OCI-LY7 (cell line): Measurements from ENCODE around the gene PLEKHG7. TPM values are rescaled to one million over a fixed set of nuclear protein-coding genes. Genes with fewer than 3 reads are reported as not detected.

Experiments
- BruUV-seq: library from RNA; stranded (reverse); fragments of 400-500 nt; replicated peaks from 2 replicates; lab custom pipeline; 2021; lab: Mats Ljungman, UMichigan
- CTCF ChIA-PET: fragments of 300-600 bp; sonication (Branson Sonifier 250); formaldehyde crosslinking; loops from one replicate; lab custom pipeline; 2022; ENCODE audit warnings: antibody characterized with exemption; ENCODE audit not compliant: unreplicated experiment; lab: Charles Lee
- POLR2A ChIA-PET: fragments of 300-600 bp; sonication (Branson Sonifier 250); formaldehyde crosslinking; loops from one replicate; lab custom pipeline; 2022; ENCODE audit warnings: antibody characterized with exemption; lab: Charles Lee
- DNase-seq: peaks from one replicate; pipeline ENCODE4 v3.0.0-alpha.2; 2015; ENCODE audit warnings: low spot score
- H2AFZ ChIP-seq: fragments of 200-600 bp; sonication (generic), shearing (Covaris generic); 2 replicates; pipeline ENCODE4 v1.6.1; 2014; ENCODE audit warnings: mild to moderate bottlenecking, antibody characterized with exemption, low read length, moderate library complexity
- H3K27ac ChIP-seq: fragments of 200-600 bp; sonication (generic); 2 replicates; pipeline ENCODE4 v1.5.1; 2014; ENCODE audit warnings: mixed run types, low read depth, mild to moderate bottlenecking, moderate library complexity, low read length, inconsistent platforms; ENCODE audit not compliant: poor library complexity, severe bottlenecking
- H3K36me3 ChIP-seq: fragments of 200-600 bp; sonication (generic); 2 replicates; pipeline ENCODE4 v1.6.1; 2014; ENCODE audit warnings: mild to moderate bottlenecking, antibody characterized with exemption, low read length, moderate library complexity, mixed read lengths; ENCODE audit not compliant: insufficient read depth
- H3K4me1 ChIP-seq: fragments of 200-600 bp; sonication (generic); 2 replicates; pipeline ENCODE4 v1.5.1; 2014; ENCODE audit warnings: mild to moderate bottlenecking, low read length; ENCODE audit not compliant: insufficient read depth, poor library complexity, severe bottlenecking
- H3K4me2 ChIP-seq: fragments of 200-600 bp; sonication (generic); 2 replicates; pipeline ENCODE4 v1.6.1; 2014; ENCODE audit warnings: mild to moderate bottlenecking, low read length
- H3K4me3 ChIP-seq: fragments of 200-600 bp; sonication (generic); 2 replicates; pipeline ENCODE4 v1.5.1; 2014; ENCODE audit warnings: mild to moderate bottlenecking, low read depth, low read length; ENCODE audit not compliant: poor library complexity, severe bottlenecking
- H3K79me2 ChIP-seq: fragments of 200-600 bp; sonication (generic); 2 replicates; pipeline ENCODE4 v1.6.1; 2016; ENCODE audit warnings: low read depth, mild to moderate bottlenecking, low read length, moderate library complexity, mixed read lengths; ENCODE audit not compliant: insufficient read depth
- H3K9me2 ChIP-seq: fragments of 200-600 bp; sonication (generic); 2 replicates; pipeline ENCODE4 v1.6.1; 2016; ENCODE audit warnings: mild to moderate bottlenecking, low read length, mixed read lengths; ENCODE audit not compliant: insufficient read depth
- H3K9me3 ChIP-seq: fragments of 200-600 bp; sonication (generic); 2 replicates; pipeline ENCODE4 v1.6.1; 2014; ENCODE audit warnings: mild to moderate bottlenecking, mixed run types, low read length, mixed read lengths
- H4K20me1 ChIP-seq: fragments of 200-600 bp; sonication (generic); 2 replicates; pipeline ENCODE4 v1.6.1; 2014; ENCODE audit warnings: mild to moderate bottlenecking, antibody characterized with exemption, low read length, moderate library complexity, mixed read lengths; ENCODE audit not compliant: insufficient read depth
- EZH2phosphoT487 ChIP-seq: fragments of 200-600 bp; sonication (generic); IDR thresholded peaks from 2 replicates; pipeline ENCODE4 v1.6.1; 2018; ENCODE audit warnings: low read depth, borderline replicate concordance, mild to moderate bottlenecking, mixed run types, antibody characterized with exemption, low read length, moderate library complexity, mixed read lengths
- intact Hi-C: fragments of 100-400 bp; cut with micrococcal nuclease; formaldehyde crosslinking; loops from one replicate; pipeline ENCODE4 v1.10.0; 2022; ENCODE audit not compliant: unreplicated experiment
- total RNA-seq, 2 experiments: library from RNA; depleted of rRNA in 1 of 2; stranded (reverse); fragments of >200 nt in 1 of 2; shearing (Covaris generic) in 1 of 2; gene quantifications; 2 replicates each; pipeline ENCODE4 v1.2.3, GENCODE V29; 2014 to 2022
- TF ChIP-seq, protein P1 (sequence below): fragments of 200-600 bp; sonication (generic); conservative IDR thresholded peaks from 2 replicates; pipeline ENCODE4 v1.5.1; 2014; ENCODE audit warnings: mild to moderate bottlenecking, antibody characterized with exemption, low read length, moderate library complexity, mixed read lengths

The PLEKHG7 gene
- total RNA-seq, 2 experiments from 2014 or later, result 0.29 TPM; not detected in 1

DNA sequence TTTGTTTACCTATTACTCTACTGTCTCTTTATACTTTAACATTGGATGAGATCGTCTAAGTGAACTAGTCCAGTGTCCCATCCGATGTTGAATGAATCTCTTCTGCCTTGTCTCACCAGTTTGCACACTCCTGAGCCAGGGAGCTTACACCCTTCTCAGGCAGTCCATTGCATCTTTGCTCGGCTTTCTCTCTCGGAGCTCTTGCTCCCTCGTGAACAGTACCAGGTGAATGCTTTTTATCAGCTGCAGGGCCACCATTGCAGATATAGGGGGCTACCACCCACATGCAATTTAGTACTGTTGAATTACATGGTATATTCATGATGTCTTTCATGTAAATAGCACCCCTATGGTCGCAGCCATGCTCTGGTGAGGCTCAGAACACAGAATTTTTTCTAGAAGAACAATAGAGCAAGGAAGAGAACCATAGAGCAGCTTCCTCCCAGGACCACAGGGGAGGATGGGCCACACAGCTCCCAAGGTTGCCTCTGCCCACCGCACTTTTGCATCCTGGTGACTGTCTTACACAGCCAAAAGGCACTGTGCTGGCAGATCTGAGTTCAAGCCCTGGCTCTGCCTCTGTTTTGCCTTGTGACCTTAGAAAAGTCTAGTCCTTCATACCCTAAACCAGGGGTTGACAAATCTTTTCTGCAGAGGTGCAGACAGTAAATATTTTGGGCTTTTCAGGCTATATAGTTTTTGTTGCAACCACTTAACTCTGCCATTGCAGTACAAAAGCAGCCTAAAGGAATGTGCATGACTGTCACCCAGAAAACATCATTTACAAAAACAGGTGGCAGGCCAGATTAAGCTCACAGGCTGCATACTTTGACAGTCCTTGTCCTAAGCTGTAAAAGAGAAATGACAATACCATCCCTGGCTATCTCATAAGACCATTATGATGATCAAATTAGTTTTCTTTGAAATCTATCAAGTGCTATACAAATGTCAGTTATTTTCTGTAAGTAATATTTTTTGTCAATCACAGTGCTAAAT lies 35.4 kb downstream of the PLEKHG7 start:
- BruUV-seq, result no TSS peak
- H3K9me2 ChIP-seq, result no peaks in the 10 kb centered on the region

DNA sequence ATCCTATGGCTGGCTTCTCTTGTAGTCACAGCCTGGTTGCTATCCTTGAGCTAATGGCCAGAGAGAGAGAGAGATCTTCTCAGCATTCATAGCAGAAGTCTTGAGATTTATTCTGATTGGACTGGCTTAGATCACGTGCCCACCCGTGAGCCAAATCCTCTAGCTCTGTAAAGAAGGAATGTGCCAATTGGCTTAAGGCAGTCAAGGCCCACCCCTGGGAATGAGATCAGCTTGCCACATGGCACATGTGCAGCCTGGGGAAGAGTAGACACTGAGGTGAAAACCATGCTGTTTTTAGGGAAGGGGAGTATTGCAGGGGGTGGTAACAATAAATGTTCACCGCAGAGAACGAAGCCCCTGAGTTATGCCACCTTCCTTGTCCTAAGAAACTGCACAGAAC lies 36.3 kb downstream of the PLEKHG7 start:
- Histone ChIP-seq H3K4me2 (no peak overlapping the region), H3K79me2 (no peaks in the 10 kb centered on the region), H3K36me3 (no peaks in the 10 kb centered on the region), H2AFZ (no peak overlapping the region; the same call in 1 of the 2 replicates), H3K9me2 (no peaks in the 10 kb centered on the region), H4K20me1 (no peaks in the 10 kb centered on the region), H3K9me3 (no peaks in the 10 kb centered on the region), H3K4me3 (no peak overlapping the region), H3K27ac (no peak overlapping the region), H3K4me1 (no peaks in the 10 kb centered on the region)
- intact Hi-C loops, result no loop called here
- no peak for TF ChIP-seq EZH2phosphoT487
- TF ChIP-seq, protein P1, sequence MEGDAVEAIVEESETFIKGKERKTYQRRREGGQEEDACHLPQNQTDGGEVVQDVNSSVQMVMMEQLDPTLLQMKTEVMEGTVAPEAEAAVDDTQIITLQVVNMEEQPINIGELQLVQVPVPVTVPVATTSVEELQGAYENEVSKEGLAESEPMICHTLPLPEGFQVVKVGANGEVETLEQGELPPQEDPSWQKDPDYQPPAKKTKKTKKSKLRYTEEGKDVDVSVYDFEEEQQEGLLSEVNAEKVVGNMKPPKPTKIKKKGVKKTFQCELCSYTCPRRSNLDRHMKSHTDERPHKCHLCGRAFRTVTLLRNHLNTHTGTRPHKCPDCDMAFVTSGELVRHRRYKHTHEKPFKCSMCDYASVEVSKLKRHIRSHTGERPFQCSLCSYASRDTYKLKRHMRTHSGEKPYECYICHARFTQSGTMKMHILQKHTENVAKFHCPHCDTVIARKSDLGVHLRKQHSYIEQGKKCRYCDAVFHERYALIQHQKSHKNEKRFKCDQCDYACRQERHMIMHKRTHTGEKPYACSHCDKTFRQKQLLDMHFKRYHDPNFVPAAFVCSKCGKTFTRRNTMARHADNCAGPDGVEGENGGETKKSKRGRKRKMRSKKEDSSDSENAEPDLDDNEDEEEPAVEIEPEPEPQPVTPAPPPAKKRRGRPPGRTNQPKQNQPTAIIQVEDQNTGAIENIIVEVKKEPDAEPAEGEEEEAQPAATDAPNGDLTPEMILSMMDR, result no peak
- POLR2A ChIA-PET, result interaction anchor here (1.2 to 1.7 kb wide), 2 partner anchors 9 to 16 kb away, joined by 5 to 6 read pairs; no protein-coding TSS in a partner anchor
- DNase-seq, result no peak
- no TSS peak for BruUV-seq
- CTCF ChIA-PET, result no interaction called here

More for the DNA sequence above, 35.4 kb downstream of the PLEKHG7 start:
- Histone ChIP-seq H4K20me1 (no peaks in the 10 kb centered on the region), H3K27ac (no peak overlapping the region), H2AFZ (no peak overlapping the region), H3K4me1 (no peaks in the 10 kb centered on the region), H3K9me3 (no peaks in the 10 kb centered on the region), H3K4me3 (no peak overlapping the region), H3K4me2 (no peak overlapping the region), H3K79me2 (no peaks in the 10 kb centered on the region), H3K36me3 (no peaks in the 10 kb centered on the region)
- ChIA-PET POLR2A (interaction anchor here (0.6 to 1.7 kb wide), 3 partner anchors 10 to 780 kb away, joined by 3 to 6 read pairs (median 5); no protein-coding TSS in a partner anchor), CTCF (no interaction called here)
- intact Hi-C loops, result no loop called here
- TF ChIP-seq EZH2phosphoT487, result no peak
- TF ChIP-seq, protein P1, result no peak
- DNase-seq, result no peak

DNA sequence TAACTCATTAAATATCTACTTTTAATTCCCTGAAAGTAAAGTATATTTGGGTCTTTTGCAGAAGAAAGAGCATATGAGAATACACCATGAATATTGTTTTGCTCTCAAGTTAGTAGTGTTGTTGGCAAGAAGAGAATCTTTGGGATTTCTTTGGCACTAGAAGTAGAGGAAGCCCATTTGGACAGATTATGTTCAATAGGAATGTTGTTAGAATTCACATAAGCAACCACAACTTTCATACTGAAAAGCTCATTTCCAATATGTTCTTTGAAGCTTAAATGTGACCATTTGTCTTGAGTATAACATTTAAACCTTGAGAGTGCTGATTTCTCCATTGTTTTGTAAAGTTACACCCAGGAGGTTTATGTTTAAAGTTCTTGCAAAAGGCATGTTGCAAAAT lies 37.6 kb downstream of the PLEKHG7 start:
- intact Hi-C loops, result no loop called here
- POLR2A ChIA-PET, result interaction anchor here (0.6 to 1.0 kb wide), 2 partner anchors 36 to 75 kb away, joined by 3 read pairs; no protein-coding TSS in a partner anchor
- H3K9me3 ChIP-seq, result no peaks in the 10 kb centered on the region
- no peak overlapping the region for H3K4me3 ChIP-seq
- no peaks in the 10 kb centered on the region for H3K36me3 ChIP-seq
- H2AFZ ChIP-seq, result no peak overlapping the region
- DNase-seq, result no peak
- no peaks in the 10 kb centered on the region for H3K79me2 ChIP-seq
- no peaks in the 10 kb centered on the region for H3K9me2 ChIP-seq
- no peaks in the 10 kb centered on the region for H4K20me1 ChIP-seq
- TF ChIP-seq EZH2phosphoT487, result no peak
- TF ChIP-seq, protein P1, result no peak
- CTCF ChIA-PET, result no interaction called here
- no peaks in the 10 kb centered on the region for H3K4me1 ChIP-seq
- BruUV-seq, result no TSS peak
- no peak overlapping the region for H3K27ac ChIP-seq
- H3K4me2 ChIP-seq, result no peak overlapping the region
